HG02973 (cell line): ENCODE data around the gene BACH1.

Experiments
- ATAC-seq: cut with Tn5 transposase; IDR thresholded peaks from one replicate; pipeline ENCODE4 v1.9.1; 2021; ENCODE audit warnings: moderate library complexity; ENCODE audit not compliant: unreplicated experiment

Gene BACH1

DNA sequence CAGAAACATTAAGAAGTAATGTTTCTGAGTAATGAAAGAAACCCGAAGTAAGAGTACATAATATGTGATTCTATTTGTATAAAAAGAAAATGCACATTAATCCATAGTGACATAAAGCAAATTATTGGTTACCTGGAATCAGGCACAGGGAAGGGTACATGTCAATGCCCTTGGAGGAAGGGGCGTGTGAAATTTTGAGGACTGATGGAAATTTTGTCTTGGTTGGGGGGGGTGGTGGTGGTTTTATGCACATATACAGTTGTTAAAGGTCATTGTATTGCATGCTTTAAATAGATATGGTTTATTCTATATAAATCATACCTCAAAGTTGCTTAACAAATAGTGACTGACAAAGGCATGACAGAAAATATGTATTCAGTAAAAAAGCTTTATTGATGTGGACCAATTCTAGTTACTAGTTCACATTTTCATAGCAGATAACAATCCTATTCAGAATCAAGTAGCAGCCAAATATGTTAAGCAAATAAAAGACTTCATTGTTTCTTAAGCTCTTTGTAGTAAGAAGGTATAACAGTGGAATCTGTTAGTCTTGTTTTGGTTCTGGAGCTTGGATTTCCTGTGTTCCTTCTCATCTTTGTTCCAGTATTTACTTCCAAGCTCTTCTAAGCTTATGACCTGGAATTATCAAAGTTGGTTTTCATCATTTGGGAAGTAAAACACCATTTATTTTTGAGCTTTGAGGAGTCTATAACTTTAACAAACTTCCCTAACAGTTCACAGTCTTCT, 15.1 kb downstream of the BACH1 start:
- no peak for ATAC-seq

GRCh38 chr21:29315131-29315749, 16.5 kb downstream of the BACH1 start:
- ATAC-seq = no peak

GRCh38 chr21:29316029-29316742, 17.5 kb downstream of the BACH1 start:
- ATAC-seq = no peak

GRCh38 chr21:29316806-29317205, 18.1 kb downstream of the BACH1 start:
- no peak for ATAC-seq

GRCh38 chr21:29318354-29318753, 19.6 kb downstream of the BACH1 start:
- no peak for ATAC-seq

- no peak for ATAC-seq
These were observed 21.3 kb downstream of the BACH1 start for GRCh38 chr21:29320031-29320430.

DNA sequence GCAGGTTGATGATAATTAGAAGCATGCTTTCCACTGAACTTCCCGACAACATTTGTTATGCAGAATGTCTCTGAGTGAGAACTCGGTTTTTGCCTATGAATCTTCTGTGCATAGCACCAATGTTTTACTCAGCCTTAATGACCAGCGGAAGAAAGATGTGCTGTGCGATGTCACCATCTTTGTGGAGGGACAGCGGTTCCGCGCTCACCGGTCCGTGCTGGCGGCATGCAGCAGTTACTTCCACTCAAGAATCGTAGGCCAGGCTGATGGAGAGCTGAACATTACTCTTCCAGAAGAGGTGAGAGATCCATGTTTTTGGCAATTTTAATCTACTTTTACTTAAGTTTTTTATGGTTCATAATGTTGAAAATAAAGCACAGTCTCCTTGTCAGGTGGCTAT, 22.5 kb downstream of the BACH1 start:
- ATAC-seq = no peak

DNA sequence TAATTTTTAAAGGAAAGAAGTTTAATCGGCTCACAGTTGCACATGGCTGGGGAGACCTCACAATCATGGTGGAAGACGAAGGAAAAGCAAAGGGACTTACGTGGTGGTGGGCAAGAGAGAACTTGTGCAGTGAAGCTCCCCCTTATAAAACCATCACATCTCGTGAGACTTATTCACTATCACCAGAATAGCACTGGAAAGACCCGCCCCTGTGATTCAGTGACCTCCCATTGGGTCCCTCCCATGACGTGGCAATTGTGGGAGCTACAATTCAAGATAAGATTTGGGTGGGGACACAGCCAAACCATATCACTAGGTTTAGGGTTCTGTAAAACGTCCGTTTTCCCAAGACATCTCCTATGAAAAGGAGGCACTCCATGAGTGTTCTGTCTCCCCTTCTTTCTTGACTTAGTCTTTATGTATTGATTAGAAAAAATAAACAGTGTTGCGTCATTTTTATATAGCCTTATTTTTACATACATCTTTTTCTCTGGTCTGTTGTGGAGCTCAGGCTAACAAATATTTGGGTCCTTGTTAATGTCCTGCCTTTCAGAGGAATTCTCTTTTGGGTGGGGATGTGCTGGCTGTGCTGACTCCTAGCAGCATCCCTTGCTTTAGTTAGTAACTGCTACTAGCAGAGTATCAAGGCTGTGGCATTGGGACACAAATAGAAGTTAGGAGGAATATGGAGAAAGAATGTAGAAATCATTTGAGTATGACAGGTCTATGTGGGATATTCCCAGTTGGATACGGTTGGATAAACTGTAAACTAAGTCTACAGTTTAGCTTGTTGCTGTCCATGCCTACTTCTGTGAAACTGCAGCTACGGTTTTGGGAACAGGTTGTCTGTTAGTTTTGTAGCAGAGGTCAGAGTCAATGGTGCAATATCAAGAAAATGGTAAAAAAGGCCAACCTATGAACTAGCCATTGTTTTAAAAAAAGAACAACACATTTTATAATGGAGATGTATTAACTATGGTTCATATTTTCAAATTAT, 23.5 kb downstream of the BACH1 start:
- ATAC-seq = no peak

- ATAC-seq = no peak
These were observed 24.5 kb downstream of the BACH1 start for GRCh38 chr21:29323189-29323588.

- ATAC-seq = no peak
These were observed 28.3 kb downstream of the BACH1 start for GRCh38 chr21:29326914-29327554.

DNA sequence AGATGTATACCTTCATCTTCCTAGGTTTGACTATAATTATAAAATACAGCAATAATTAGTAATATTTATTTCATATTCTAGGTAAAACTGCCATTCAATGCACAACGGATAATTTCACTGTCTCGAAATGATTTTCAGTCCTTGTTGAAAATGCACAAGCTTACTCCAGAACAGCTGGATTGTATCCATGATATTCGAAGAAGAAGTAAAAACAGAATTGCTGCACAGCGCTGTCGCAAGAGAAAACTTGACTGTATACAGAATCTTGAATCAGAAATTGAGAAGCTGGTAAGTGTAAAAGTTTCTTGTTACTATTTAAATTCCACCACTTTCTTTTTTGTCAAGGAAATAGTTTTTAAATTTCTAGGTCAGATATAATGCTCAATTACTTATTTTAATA, 30.7 kb downstream of the BACH1 start:
- ATAC-seq = no peak

GRCh38 chr21:29330797-29331196, 32.1 kb downstream of the BACH1 start:
- no peak for ATAC-seq

DNA sequence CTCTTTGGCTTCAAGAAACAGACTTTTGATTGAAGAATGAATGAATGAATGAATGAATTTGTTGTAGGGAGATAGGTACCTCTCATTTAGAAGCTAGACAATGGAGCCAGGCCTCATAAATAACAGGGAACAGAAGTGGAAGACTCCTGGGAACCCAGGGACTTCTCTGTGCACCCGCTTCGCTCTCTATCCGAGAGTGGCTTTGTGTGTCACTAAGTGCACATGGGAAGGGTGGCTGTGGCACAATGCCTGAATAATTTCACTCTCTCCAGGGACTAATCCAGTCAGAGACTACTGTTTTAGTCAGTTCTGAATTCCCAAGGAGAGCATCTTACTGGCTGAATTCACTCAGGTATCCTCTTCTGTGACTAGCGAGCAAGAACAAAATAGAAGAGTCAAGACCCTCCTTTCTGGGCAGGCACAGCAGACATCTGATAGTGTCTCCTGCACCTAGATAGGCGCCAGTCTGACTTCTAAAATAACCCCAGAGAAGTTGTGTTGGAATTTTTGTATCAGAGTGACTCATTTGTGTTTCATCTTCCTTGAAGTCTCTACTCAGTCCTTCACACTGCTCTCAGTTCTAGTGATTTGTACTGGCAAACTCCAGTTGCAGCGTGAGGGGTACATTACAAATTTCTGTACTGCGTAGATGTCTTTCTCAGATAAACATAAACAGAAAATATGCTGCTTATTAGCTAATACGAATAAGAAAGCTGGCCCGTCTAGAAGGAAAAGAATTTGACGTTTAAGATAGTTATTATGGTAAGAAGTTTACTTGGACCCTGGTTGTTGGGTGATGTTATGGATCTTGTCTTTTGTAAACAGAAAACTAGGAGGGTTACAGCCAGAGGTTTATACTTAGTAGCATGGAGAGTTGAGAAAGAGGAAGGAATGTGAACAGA, 34.0 kb downstream of the BACH1 start:
- no peak for ATAC-seq

DNA sequence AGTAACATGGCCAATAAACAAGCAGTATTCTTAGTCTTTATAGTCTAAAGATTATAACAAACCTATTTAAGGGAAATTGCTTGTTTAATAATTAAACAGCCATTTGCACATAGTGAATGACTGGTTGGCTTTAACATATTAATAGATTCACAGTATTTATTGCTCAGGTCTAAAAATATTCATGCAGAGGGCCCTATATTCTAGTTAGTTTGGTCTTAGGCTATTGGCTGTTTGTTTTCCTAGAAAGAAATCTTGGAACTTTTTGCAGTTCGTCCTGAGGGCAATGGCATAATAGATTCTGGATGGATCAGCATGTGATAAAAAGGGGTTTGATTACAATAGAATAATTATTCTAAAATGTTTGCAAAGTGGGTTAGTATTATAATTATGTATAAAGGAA, 34.7 kb downstream of the BACH1 start:
- ATAC-seq = no peak

DNA sequence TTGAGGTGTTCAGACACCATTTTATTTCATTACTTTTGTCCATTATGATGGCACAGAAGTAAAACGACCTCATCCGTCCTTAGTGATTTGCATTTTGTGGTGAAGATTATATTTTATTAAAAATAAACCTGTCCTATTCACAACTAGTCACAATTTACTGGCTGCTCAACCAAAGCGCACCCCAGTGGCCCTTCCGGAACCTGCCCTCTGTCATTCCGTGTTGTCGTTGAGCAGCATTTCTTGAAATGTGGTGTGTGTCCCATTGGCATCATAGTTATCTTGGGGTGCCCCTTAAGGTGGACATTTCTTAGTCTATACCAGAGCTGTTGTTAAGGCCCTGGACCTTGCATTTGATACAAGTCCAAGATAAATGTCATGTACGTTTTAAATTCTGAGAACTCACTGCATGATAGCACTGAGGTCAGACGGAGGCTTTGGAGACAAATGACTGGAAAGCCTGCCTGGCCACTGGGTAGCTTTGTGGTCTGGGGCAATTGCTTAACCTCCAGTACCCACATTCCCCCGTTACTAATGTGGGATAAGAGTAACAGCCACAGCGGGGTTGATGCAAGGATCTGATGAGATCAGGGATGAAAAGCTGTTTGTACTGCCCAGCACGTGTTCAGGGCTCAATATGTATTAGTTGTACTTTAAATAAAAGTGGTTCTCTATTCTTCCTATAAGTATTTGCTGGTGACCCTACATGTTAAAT, 36.2 kb downstream of the BACH1 start:
- no peak for ATAC-seq

DNA sequence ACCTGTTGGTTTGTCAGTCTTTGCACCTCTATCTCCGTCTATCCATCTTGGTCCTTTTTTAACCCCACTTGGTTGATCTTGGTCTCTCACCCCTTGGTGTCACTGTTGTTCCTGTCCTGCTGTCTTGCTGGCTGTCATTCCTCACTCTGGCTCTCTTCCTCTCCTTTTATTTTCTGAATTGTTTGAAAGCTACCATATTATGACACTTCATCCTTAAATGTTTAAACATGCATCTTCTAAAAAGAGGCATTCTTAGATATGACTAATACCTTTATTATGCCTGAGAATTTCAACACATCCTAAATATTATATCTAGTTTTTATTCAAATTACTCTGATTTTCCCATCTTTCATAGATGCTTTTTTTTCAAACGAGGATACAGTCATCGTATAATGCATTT, 37.0 kb downstream of the BACH1 start:
- ATAC-seq = no peak

DNA sequence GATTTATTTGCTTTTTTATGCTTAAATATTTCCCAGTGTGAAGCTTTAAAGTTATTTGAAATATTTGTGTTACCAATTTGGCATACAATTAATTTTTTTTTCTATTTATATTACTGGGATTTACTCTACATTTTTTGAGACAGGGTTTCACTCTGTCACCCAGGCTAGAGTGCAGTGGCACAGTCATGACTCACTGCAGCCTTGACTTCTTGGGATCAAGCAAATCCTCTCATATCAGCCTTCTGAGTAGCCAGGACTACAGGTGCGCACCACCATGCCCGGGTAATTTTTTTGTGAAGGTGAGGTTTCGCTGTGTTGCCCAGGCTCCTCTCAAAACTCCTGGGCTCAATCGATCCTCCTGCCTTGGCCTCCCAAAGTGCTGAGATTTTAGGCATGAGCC, 39.5 kb downstream of the BACH1 start:
- no peak for ATAC-seq

- no peak for ATAC-seq
These were observed 41.5 kb downstream of the BACH1 start for GRCh38 chr21:29340228-29340627.
